Astrocyte of the spinal cord (primary cell): ENCODE measurements around the gene SMG9.
"Not testable (repeated sequence)": the region's sequence is repeated elsewhere in the genome, so short reads cannot be mapped to it uniquely, and the experiment has no call there.

Experiments
- DNase-seq: peaks from one replicate; pipeline ENCODE4 v3.0.0; 2011; ENCODE audit warnings: low read depth, low spot score
- H3K4me3 ChIP-seq: 2 replicates; pipeline ENCODE4 v1.5.1; 2011; ENCODE audit warnings: low read depth, mild to moderate bottlenecking, low read length, moderate library complexity
- in situ Hi-C: cut with HindIII; loops from 2 replicates; pipeline ENCODE4 v1.10.0; 2017; ENCODE audit warnings: low sequenced_read_pairs
- TF ChIP-seq, protein P1 (sequence below): IDR thresholded peaks from 2 replicates; pipeline ENCODE4 v1.5.1; 2012; ENCODE audit warnings: low read depth, mild to moderate bottlenecking, low read length, inconsistent platforms

SMG9 gene

DNA sequence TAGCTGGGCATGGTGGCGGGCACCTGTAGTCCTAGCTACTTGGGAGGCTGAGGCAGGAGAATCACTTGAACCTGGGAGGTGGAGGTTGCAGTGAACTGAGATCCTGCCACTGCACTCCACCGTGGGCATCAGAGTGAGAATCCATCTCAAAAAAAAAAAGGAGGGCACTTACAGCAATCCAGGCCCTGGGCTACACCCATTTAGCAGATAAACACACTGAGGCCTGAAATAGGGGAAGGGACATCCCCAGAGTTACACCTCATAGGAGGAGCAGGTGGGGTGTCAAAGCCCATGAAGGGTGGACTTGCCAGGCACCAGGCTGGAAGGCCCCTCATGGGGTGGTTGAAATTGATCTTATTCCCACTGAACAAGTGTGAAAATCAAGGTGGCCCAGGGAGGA lies 70.9 kb downstream of the SMG9 start:
- no peak for DNase-seq
- in situ Hi-C loops: no loop called here
- no peak overlapping the region for H3K4me3 ChIP-seq
- TF ChIP-seq, protein P1, sequence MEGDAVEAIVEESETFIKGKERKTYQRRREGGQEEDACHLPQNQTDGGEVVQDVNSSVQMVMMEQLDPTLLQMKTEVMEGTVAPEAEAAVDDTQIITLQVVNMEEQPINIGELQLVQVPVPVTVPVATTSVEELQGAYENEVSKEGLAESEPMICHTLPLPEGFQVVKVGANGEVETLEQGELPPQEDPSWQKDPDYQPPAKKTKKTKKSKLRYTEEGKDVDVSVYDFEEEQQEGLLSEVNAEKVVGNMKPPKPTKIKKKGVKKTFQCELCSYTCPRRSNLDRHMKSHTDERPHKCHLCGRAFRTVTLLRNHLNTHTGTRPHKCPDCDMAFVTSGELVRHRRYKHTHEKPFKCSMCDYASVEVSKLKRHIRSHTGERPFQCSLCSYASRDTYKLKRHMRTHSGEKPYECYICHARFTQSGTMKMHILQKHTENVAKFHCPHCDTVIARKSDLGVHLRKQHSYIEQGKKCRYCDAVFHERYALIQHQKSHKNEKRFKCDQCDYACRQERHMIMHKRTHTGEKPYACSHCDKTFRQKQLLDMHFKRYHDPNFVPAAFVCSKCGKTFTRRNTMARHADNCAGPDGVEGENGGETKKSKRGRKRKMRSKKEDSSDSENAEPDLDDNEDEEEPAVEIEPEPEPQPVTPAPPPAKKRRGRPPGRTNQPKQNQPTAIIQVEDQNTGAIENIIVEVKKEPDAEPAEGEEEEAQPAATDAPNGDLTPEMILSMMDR: no peak

DNA sequence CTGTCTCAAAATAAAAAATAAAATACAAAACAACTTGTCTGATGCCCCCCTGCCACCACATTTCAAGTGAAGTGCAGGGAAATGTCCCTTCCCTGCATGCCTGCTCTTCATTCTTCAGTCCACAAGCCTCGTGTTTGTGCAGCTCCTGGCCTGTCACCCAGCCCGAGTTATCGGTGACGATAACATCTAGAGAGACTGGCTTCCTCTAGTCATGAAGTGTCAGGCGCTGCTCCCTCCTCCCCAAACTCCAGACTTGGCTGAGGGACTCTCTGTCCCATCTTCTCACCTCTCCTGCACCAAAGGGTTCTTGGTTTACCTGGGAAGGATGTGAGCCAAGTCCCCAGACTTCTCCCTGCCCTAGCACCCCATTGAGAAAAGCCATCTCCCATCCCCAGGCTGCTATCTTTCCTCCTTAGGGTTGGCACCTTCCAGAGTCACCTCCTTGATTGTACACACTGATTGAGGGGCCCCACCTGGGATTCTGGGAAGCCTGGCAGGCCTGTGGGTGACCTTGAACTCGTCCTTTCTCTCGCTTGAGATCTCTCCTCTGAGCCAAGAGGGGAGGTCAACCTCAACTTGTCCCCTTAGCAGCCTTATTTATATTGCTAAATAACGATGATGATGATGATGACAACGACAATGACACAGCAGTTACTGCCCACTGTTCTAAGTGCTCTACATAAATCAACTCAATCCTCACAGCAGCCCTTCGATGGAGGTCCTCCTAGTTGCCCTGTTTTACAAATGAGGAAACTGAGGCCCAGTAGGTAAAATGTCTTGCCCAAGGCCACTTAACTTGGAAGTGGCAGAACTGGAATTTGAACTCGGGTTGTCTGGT lies 71.7 kb downstream of the SMG9 start:
- H3K4me3 ChIP-seq: no peak overlapping the region
- TF ChIP-seq, protein P1: no peak
- in situ Hi-C loops: no loop called here
- DNase-seq: no peak

DNA sequence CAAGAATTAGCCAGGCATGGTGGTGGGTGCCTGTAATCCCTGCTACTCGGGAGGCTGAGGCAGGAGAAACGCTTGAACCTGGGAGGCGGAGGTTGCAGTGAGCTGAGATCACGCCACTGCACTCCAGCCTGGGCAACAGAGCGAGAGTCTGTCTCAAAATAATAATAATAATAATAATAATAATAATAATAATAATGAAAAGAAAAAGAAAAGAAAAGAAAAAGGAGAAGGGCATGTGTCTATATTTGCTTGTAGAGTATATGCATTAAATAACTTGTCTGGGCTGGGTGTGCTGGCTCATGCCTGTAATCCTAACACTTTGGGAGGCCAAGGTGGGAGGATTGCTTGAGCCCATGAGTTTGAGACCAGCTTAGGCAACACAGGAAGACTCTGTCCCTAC lies 72.5 kb downstream of the SMG9 start:
- H3K4me3 ChIP-seq, DNase-seq, in situ Hi-C loops: not testable (repeated sequence)

DNA sequence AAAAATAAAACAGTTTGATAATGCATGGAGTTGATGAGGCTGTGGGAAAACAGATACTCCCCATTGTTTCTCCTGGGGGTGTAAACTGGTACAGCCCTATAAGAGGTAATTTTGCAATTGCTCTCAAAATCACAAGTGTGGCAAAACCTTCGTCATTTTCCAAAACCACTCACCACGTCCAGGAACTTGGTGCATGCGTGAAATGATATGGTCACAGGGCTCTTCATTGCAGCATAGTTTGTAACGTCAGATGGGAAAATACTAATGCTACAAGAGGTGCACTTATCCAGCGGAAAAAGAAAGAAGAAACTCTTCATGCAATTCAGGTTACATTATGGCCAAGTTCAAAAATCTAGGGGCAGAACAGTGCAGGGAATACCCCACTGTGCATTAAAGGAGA lies 72.9 kb downstream of the SMG9 start:
- no peak for DNase-seq
- no peak overlapping the region for H3K4me3 ChIP-seq
- in situ Hi-C loops: no loop called here
- TF ChIP-seq, protein P1: no peak

DNA sequence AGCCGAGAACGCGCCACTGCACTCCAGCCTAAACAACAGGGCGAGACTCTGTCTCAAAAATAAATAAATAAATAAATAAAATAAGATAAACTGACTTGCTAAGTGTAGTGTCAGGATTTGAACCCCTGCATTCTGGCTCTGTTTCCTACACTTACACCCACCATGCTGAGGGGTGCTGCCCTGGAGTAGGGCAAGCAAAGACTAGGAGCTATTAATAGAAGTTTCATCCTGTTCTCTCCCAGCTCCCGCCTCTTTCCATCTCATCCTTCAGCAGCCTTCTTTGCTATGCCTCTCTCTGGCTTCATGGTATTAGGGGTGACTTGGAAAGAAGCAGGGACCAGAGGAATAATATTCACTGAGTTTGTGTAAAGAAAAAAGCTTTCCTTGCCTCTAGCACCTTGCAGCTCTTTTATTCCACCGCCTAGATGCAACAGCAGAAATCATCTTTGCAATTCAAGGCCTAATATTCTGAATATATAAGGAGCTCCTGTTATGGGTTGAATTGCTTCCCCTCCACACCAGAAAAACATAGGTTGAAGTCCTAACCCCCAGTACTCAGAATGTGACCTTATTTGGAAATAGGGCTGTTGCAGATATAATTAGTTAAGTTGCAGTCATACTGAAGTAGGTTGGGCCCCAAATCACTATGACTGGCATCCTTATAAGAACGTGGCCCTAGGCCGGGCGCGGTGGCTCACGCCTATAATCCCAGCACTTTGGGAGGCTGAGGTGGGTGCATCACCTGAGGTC lies 76.1 kb downstream of the SMG9 start:
- TF ChIP-seq, protein P1: no peak
- no peak for DNase-seq
- in situ Hi-C loops: no loop called here
- H3K4me3 ChIP-seq: no peak overlapping the region
